ENCODE results near the gene RAB13. TPM values are rescaled to one million over a fixed set of nuclear protein-coding genes. Genes with fewer than 3 reads are reported as not detected.
"Not testable (repeated sequence)": the region's sequence is repeated elsewhere in the genome, so short reads cannot be mapped to it uniquely, and the experiment has no call there.

Gene RAB13
- polyA plus RNA-seq (2012; ENCODE audit: insufficient read depth, insufficient read length, low read depth), result 10.8 TPM

- H3K36me3 ChIP-seq, result peaks cover 5% of the 10 kb centered on the region
- H3K27me3 ChIP-seq, result no peaks in the 10 kb centered on the region
- H3K4me3 ChIP-seq (ENCODE audit: low read depth, low read length), result peak within 1 kb of the TSS; percentile 70
- TF ChIP-seq CTCF (IDR thresholded peaks at IDR 0.05; ENCODE audit: low read depth, low read length), result no peak
- peak; percentile 86 for DNase-seq
- no peaks in the 10 kb centered on the region for H3K9me3 ChIP-seq
- H3K4me1 ChIP-seq, result peaks cover 7% of the 10 kb centered on the region
Observed at GRCh38 chr1:153985941-153986761, at the start of gene RAB13. RAB13 (minus strand) TSS chr1:153986339; CDS start chr1:153986236, 103 bp downstream.

GRCh38 chr1:154033697-154034096 lies 47.6 kb upstream of the RAB13 start:
- not testable (repeated sequence) for H3K4me1 ChIP-seq; DNase-seq; H3K27me3 ChIP-seq; H3K4me3 ChIP-seq (ENCODE audit: low read depth, low read length); H3K36me3 ChIP-seq; H3K9me3 ChIP-seq

GRCh38 chr1:154019940-154020339 lies 33.8 kb upstream of the RAB13 start:
- Histone ChIP-seq H3K4me3 (ENCODE audit: low read depth, low read length) (no peak overlapping the region), H3K27me3 (no peaks in the 10 kb centered on the region), H3K9me3 (no peaks in the 10 kb centered on the region), H3K36me3 (no peaks in the 10 kb centered on the region), H3K4me1 (no peaks in the 10 kb centered on the region)
- TF ChIP-seq CTCF (IDR thresholded peaks at IDR 0.05; ENCODE audit: low read depth, low read length), result no peak
- DNase-seq, result no peak

- Histone ChIP-seq H3K4me3 (ENCODE audit: low read depth, low read length) (no peak overlapping the region), H3K9me3 (no peaks in the 10 kb centered on the region), H3K36me3 (no peaks in the 10 kb centered on the region), H3K27me3 (no peaks in the 10 kb centered on the region), H3K4me1 (no peaks in the 10 kb centered on the region)
- DNase-seq, result no peak
- no peak for TF ChIP-seq CTCF (IDR thresholded peaks at IDR 0.05; ENCODE audit: low read depth, low read length)
Observed at GRCh38 chr1:154019269-154019668, 33.1 kb upstream of the RAB13 start.

GRCh38 chr1:154014154-154014907 lies 28.2 kb upstream of the RAB13 start:
- no peak for DNase-seq
- no peaks in the 10 kb centered on the region for H3K9me3 ChIP-seq
- no peaks in the 10 kb centered on the region for H3K4me1 ChIP-seq
- H3K36me3 ChIP-seq, result no peaks in the 10 kb centered on the region
- TF ChIP-seq CTCF (IDR thresholded peaks at IDR 0.05; ENCODE audit: low read depth, low read length), result no peak
- no peak overlapping the region for H3K4me3 ChIP-seq (ENCODE audit: low read depth, low read length)
- H3K27me3 ChIP-seq, result no peaks in the 10 kb centered on the region

- H3K4me1 ChIP-seq; H3K4me3 ChIP-seq (ENCODE audit: low read depth, low read length); DNase-seq; H3K27me3 ChIP-seq; H3K9me3 ChIP-seq; H3K36me3 ChIP-seq: not testable (repeated sequence)
Observed at GRCh38 chr1:154012543-154012942, 26.4 kb upstream of the RAB13 start.

- no peaks in the 10 kb centered on the region for H3K9me3 ChIP-seq
- no peak overlapping the region for H3K4me3 ChIP-seq (ENCODE audit: low read depth, low read length)
- H3K4me1 ChIP-seq, result no peaks in the 10 kb centered on the region
- no peaks in the 10 kb centered on the region for H3K36me3 ChIP-seq
- H3K27me3 ChIP-seq, result no peaks in the 10 kb centered on the region
- DNase-seq, result no peak
- TF ChIP-seq CTCF (IDR thresholded peaks at IDR 0.05; ENCODE audit: low read depth, low read length), result no peak
Observed at GRCh38 chr1:154012129-154012528, 26.0 kb upstream of the RAB13 start.
